CD4-positive, alpha-beta T cell (primary cell): ENCODE measurements around the gene ETNK2. TPM values are rescaled to one million over a fixed set of nuclear protein-coding genes. Genes with fewer than 3 reads are reported as not detected.

Experiments used
- ATAC-seq: fragments of 200-7000 bp; cut with Tn5 transposase; one replicate; pipeline ENCODE4 v1.10.0; 2022; ENCODE audit warnings: mild to moderate bottlenecking; ENCODE audit not compliant: poor library complexity
- CTCF ChIA-PET: fragments of 350-600 bp; sonication (Branson Sonifier 250); formaldehyde crosslinking; loops from one replicate; lab custom pipeline; 2021; ENCODE audit warnings: antibody characterized with exemption, inconsistent platforms; lab: Charles Lee
- POLR2A ChIA-PET: fragments of 350-600 bp; sonication (Branson Sonifier 250); formaldehyde crosslinking; loops from one replicate; lab custom pipeline; 2021; ENCODE audit warnings: antibody characterized with exemption, inconsistent platforms; lab: Charles Lee
- DNase-seq, 14 experiments: peaks; one replicate each; pipeline ENCODE4 v3.0.0-alpha.2; 2013 to 2020; ENCODE audit warnings: mixed read lengths in 2 of 14
- H3K27ac ChIP-seq, 2 donors: one replicate each; pipeline versions ENCODE4 v1.5.1 to v1.7.0; 2013; ENCODE audit warnings: low read length in 2 of 2, low read depth in 1 of 2, mild to moderate bottlenecking in 1 of 2
- H3K27me3 ChIP-seq, 2 experiments: 1 replicate in 1 of 2; 2 replicates in 1 of 2; pipeline versions ENCODE4 v1.6.1 to v1.7.0; 2013; ENCODE audit warnings: low read length in 2 of 2, control low read depth in 1 of 2, mild to moderate bottlenecking in 1 of 2, moderate library complexity in 1 of 2; ENCODE audit not compliant: insufficient read depth in 2 of 2, control insufficient read depth in 1 of 2
- H3K36me3 ChIP-seq: one replicate; pipeline ENCODE4 v1.6.1; 2013; ENCODE audit warnings: low read length, control low read depth; ENCODE audit not compliant: insufficient read depth
- H3K4me1 ChIP-seq: one replicate; pipeline ENCODE4 v1.6.1; 2013; ENCODE audit warnings: low read length, control low read depth; ENCODE audit not compliant: insufficient read depth
- H3K4me3 ChIP-seq: one replicate; pipeline ENCODE4 v1.5.1; 2013; ENCODE audit warnings: mild to moderate bottlenecking, low read length, moderate library complexity
- H3K9me3 ChIP-seq, 2 experiments: 1 replicate in 1 of 2; 2 replicates in 1 of 2; pipeline versions ENCODE4 v1.6.1 to v1.7.0; 2013; ENCODE audit warnings: low read length in 2 of 2, mild to moderate bottlenecking in 2 of 2, control low read depth in 1 of 2, moderate library complexity in 1 of 2; ENCODE audit not compliant: control insufficient read depth in 1 of 2, insufficient read depth in 1 of 2
- H3K27ac Mint-ChIP-seq: one replicate; pipeline ENCODE4 v1.8.0; 2020; ENCODE audit warnings: mixed read lengths
- H3K27me3 Mint-ChIP-seq: one replicate; pipeline ENCODE4 v1.8.0; 2021; ENCODE audit warnings: mixed read lengths
- H3K36me3 Mint-ChIP-seq: one replicate; pipeline ENCODE4 v1.8.0; 2021; ENCODE audit warnings: low read depth, mixed read lengths
- H3K4me1 Mint-ChIP-seq: one replicate; pipeline ENCODE4 v1.8.0; 2021; ENCODE audit warnings: low read depth, mixed read lengths
- H3K4me3 Mint-ChIP-seq: one replicate; pipeline ENCODE4 v1.8.0; 2020; ENCODE audit warnings: mild to moderate bottlenecking, mixed read lengths
- H3K9me3 Mint-ChIP-seq: one replicate; pipeline ENCODE4 v1.8.0; 2020; ENCODE audit warnings: mixed read lengths
- CTCF ChIP-seq: fragments of 200-600 bp; IDR thresholded peaks from one replicate; pipeline ENCODE4 v1.8.0; 2022; ENCODE audit warnings: antibody characterized with exemption, mild to moderate bottlenecking
- intact Hi-C, 2 experiments: fragments of 100-400 bp; cut with DNase I in 1 of 2; cut with micrococcal nuclease in 1 of 2; formaldehyde crosslinking; loops; one replicate each; pipeline versions ENCODE4 v1.15.1 to v1.9.0; 2023 to 2025; cut with DNase I, micrococcal nuclease
- total RNA-seq, 174 experiments: library from RNA in 2 of 174; stranded (reverse) in 2 of 174; gene quantifications; one replicate each; pipeline ENCODE4 v1.2.3 and lab custom pipeline; 2021 to 2026

ETNK2 gene
- total RNA-seq, 2 experiments from 2014 or later, result 11.7 to 12.9 TPM

GRCh38 chr1:204116539-204116938, 35.3 kb downstream of the ETNK2 start:
- Histone ChIP-seq H3K27me3 (no peaks in the 10 kb centered on the region), H3K4me1 (no peaks in the 10 kb centered on the region), H3K27ac (no peak overlapping the region), H3K36me3 (no peaks in the 10 kb centered on the region), H3K4me3 (no peak overlapping the region), H3K9me3 (no peaks in the 10 kb centered on the region)
- ChIA-PET POLR2A (interaction anchor here (0.6 kb wide), 1 partner anchor 9 kb away, joined by 3 read pairs; no protein-coding TSS in a partner anchor), CTCF (no interaction called here)
- H3K9me3 Mint-ChIP-seq, result no peaks in the 10 kb centered on the region
- H3K27me3 Mint-ChIP-seq, result no peaks in the 10 kb centered on the region
- no peaks in the 10 kb centered on the region for H3K36me3 Mint-ChIP-seq
- no peak overlapping the region for H3K4me3 Mint-ChIP-seq
- H3K4me1 Mint-ChIP-seq, result no peaks in the 10 kb centered on the region
- H3K27ac Mint-ChIP-seq, result no peak overlapping the region
- ATAC-seq (no peak), DNase-seq (no peak)
- TF ChIP-seq CTCF, result no peak
- intact Hi-C loops, result no loop called here

GRCh38 chr1:204115116-204115515, 36.7 kb downstream of the ETNK2 start:
- Histone ChIP-seq H3K27ac (no peak overlapping the region), H3K4me1 (no peaks in the 10 kb centered on the region), H3K27me3 (no peaks in the 10 kb centered on the region), H3K9me3 (no peaks in the 10 kb centered on the region), H3K36me3 (no peaks in the 10 kb centered on the region), H3K4me3 (no peak overlapping the region)
- Mint-ChIP-seq H3K27ac (no peak overlapping the region), H3K27me3 (no peaks in the 10 kb centered on the region), H3K9me3 (no peaks in the 10 kb centered on the region), H3K4me3 (no peak overlapping the region), H3K4me1 (no peaks in the 10 kb centered on the region), H3K36me3 (no peaks in the 10 kb centered on the region)
- intact Hi-C loops, result no loop called here
- TF ChIP-seq CTCF, result no peak
- ATAC-seq, result no peak
- ChIA-PET POLR2A (no interaction called here), CTCF (no interaction called here)
- no peak for DNase-seq

GRCh38 chr1:204114606-204115005, 37.2 kb downstream of the ETNK2 start:
- no peak overlapping the region for H3K4me3 Mint-ChIP-seq
- no peak overlapping the region for H3K4me3 ChIP-seq
- H3K9me3 ChIP-seq, result no peaks in the 10 kb centered on the region
- H3K36me3 ChIP-seq, result no peaks in the 10 kb centered on the region
- ChIA-PET POLR2A (no interaction called here), CTCF (no interaction called here)
- intact Hi-C loops, result no loop called here
- no peak for ATAC-seq
- H3K4me1 ChIP-seq, result no peaks in the 10 kb centered on the region
- no peak overlapping the region for H3K27ac ChIP-seq
- TF ChIP-seq CTCF, result no peak
- H3K27me3 Mint-ChIP-seq, result no peaks in the 10 kb centered on the region
- H3K27me3 ChIP-seq, result no peaks in the 10 kb centered on the region
- H3K9me3 Mint-ChIP-seq, result no peaks in the 10 kb centered on the region
- no peaks in the 10 kb centered on the region for H3K36me3 Mint-ChIP-seq
- H3K4me1 Mint-ChIP-seq, result no peaks in the 10 kb centered on the region
- H3K27ac Mint-ChIP-seq, result no peak overlapping the region
- DNase-seq, result peak in 2 of 14 experiments; percentile 25 to 50
